Measurements from ENCODE around the gene MALRD1.

Gene MALRD1

DNA sequence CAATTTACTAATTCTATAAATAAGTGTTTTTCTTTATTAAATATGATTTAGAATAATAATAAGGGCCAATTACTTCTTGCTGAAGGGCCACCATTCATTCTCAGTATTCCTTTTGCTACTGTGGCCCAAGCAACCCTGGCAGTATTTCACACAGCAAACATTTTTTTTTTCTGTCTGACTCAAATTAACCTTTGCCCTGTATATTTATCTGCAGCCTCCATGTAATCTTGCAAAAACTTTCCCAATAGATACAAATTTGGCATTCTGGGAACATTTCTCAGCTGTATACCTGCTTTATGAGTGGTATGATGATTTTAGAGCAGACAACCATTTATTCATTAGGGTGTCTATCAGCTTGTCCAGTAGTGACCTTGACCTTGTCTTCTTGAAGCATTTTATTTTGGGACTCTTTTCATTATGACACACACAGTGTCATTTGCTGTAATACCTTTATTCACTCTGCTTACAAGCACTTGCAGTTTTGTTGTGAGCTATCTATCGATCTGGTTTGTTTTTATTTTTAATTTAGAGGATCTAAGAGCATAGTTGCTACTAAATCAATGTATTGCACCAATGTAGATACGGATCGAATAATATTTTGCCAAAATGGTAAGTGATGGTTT is 607.9 kb downstream of the MALRD1 start:
- no peak for DNase-seq

DNA sequence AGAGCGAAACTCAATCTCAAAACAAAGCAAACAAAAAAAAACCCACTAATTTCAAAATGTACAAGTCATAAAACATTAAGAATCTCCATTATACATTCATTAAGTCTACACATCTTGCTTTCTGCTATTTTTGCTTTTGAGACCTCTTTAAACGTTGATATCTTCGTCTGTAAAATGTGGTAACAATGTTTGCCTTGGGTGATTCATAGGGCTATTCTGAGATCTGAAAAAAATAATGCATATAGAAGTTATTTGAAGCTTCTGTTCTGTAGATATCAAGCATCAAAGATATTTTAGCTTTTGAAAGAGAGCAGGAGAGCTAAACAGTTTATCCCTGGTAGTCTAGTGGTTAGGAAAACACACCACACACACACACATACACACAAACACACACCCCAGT is 609.5 kb downstream of the MALRD1 start:
- DNase-seq, result no peak

DNA sequence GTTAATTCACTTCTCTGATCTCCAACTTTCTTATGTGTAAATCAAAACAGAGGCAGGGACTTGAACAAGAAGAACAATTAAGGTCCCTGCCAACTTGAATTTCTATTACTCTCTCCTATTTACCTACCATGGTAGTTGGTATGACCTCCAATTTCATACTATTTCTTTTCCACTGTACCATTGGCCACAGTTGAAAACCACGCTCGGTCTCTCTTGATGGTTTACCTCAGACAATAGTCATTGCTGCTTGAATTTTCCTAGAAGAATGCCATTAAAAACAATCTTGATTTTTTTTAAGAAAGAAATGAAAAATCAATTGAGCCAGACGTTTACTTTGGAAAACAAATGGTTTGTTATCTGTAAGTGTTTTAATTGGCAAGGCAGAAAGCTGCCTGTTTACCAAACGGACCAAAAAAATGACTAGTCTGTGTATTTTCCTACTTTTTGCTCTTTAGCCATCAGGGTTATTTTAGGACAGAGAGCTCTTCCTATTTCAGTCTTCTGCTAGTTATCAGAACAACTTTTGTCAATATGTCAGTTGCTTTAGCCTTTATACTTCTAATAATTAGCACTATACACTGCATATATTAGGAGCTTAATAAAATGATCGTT is 610.1 kb downstream of the MALRD1 start:
- DNase-seq, result no peak

DNA sequence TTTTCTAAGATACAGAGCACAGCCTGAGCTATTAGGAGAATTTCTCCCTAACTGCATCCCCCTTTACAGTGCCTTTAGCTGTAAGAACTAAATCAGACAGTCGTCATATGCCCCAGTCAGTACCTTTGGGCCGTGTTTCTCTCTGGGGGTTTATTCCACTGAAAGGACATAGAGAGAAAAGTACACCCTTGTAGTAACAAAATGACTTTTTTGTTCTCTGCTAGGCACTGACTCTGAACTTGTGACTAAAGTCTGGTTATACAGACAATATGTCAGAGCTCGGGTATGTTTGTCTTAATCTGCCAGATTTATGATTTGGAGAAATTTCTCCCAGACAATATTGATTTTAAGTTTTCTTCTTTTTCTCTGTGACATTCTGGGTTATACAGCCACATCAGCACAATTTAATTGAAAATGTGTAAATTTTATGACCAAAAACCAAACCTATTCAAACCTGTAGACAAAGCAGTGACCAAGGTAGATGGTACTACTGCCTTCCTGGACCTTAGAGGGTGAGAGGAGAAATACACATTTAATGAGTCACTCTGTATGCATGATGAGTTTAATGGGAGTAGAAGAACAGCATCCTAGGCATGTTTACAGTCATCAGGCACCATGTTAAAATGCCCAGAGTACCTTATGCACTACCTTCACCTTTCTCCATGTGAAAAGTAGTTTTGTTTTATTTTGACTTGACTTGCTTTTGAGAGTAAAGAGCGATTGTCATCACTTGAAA is 611.5 kb downstream of the MALRD1 start:
- no peak for DNase-seq

DNA sequence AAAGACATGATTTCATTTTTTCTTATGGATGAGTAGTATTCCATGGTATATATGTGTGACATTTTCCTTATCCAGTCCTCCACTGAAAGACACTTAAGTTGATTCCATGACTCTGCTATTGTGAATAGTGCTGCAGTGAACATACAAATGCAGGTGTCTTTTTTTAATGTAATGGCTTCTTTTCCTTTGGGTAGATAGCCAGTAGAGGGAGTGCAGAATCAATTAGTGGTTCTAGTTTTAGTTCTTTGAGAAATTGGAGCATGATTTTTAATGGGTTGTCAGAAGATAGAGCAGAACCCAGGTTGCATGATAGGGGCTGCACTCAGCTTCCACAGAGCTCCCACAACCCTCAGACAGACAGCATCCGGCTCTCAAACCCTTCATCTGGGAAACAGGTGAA is 614.7 kb downstream of the MALRD1 start:
- no peak for DNase-seq

DNA sequence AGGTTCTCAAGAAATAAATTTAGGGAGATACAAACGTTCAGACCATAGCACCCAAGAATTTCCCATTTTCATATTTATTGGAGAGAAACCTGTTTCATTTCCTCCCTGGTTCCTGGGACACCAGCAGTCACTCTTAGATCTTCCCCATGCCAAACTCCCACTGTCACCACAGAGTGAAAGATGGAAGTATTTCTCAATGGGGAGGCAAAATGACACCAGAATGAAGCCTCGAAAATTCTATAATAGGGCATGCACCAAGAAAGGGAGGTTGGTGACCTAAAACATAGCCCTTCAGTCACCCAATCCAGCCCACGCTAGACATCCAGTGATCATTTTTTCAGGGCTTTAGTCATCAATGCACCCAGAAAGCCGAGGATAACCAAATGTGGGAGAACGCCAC is 619.5 kb downstream of the MALRD1 start:
- DNase-seq, result no peak

DNA sequence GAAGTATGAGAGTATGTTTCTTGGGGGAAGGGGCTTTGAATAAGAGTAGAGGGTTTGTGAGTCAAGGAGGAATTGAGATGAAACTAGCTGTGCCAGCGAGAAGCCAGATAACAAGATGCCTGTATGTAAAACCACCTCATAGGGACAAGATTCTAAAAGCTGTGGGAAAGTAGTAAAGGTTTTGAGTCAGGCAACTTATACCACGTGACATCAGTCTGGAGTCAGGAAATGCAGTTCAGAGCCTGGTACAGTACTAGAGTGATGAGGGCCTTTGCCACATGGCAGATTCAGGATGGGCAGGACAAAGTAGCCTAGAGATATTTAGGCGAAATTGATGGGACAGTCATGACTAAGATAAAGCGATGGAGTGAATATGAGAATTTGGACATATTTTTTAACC is 627.5 kb downstream of the MALRD1 start:
- DNase-seq, result no peak

DNA sequence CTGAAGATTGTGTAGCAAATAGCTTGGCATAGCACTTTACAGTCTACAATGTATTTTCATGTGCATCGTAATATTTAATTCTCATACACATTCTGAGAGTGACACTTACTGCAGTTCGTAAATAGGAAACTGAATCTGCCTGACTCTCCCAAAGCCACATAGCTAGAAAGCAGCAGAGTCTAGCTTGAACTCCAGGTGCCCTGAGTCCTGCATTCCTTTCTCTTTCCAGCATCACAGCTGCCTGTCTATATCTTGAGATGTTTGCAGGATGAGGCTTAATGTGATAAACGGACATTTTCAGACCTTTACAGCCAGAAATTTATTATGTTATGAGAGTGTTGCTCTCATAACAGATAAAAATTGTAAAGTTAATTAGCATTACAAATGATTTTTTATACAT is 634.8 kb downstream of the MALRD1 start:
- DNase-seq, result no peak

DNA sequence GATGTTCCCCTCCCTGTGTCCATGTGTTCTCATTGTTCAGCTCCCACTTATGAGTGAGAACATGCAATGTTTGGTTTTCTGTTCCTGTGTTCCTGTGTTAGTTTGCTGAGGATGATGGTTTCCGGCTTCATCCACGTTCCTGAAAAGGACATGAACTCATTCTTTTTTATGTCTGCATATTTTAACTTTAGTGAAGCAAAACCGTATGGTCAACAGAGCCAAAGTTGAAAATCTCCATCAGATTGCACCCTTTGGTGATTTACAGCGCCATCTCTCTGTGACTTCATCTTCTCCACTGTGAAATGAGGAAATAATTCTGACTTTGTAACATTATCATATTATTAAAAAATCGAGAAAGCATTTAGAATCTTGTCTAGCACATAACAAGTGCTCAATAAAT is 635.4 kb downstream of the MALRD1 start:
- DNase-seq, result no peak

DNA sequence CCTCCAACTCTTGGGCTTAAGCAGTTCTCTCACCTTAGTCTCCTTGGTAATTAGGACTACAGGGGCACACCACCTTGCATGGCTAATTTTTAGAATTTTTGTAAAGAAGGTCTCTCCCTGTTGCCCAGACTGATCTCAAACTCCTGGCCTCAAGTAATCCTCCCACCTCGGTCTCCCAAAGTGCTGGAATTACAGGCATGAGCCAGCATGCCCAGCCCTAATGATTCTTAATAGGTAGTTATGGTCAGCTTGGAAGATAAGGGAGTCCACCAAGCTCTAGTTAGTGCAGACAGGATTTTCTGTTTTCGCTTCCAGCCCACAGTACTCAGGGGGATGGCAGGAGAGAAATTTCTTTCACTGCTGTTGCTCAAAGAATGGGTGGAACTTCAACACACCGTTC is 639.7 kb downstream of the MALRD1 start:
- no peak for DNase-seq

DNA sequence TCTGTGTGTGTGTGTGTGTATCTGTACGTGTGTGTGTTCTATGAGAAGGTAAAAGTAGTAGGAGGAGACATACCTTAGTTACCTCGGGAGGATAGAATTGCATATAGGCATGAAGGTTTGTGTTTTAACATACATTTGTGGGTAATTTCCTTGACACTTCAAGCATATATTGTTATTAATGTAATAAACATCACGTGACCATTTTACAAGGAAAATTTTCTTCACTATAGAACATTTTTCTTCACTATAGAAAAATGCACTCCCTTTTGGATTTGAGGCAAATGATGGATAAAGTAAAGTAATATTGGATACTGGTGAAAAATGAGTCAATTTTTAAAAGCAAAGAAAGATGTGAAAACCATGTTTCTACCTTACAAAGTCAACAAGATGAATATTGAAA is 640.6 kb downstream of the MALRD1 start:
- DNase-seq, result no peak

DNA sequence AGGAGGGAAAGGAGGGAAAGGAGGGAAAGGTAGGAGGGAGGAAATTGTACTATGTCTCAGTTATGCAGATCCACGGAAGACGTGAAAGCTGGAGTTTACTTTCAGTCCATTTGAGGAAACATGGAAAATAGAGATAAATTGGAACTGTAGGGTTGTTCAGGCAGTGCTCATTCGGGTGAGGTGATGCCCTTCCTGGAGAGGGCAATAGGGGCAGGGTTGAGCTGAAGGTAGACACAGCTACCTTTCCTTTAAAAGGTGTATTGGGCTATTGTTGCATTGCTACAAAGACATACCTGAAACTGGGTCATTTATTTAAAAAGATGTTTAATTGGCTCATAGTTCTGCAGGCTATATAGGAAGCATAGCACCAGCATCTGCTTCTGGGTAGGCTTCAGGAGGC is 650.7 kb downstream of the MALRD1 start:
- DNase-seq, result no peak

DNA sequence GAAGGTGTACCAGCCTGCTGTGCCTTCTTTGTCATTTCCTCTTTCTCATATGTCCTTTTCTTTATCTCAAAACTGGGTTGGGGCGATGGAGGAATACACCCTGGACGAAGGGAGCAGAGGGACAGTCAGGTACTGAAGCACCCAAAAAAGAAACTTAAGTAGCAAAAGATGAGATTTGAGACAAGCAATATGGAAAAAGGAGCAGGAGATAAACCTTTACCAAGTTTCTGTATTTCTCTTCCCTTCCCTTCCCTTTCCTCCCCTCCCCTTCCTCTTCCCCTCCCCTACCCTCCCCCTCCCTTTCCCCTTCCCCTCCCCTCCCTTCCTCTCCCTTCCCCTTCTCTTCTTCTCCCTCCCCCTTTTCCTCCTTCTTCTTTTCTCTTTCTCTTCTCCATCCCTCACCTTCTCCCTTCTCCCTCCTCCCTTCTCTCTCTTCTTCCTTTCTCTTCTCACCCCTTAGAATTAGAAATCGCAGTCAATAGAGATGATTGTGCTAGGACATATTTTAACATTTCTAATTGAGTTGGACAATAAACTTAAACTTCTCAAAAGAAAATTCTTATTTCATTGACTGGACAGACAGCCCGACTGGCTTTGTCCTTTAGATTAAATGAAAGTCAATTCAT is 652.9 kb downstream of the MALRD1 start:
- DNase-seq, result no peak

DNA sequence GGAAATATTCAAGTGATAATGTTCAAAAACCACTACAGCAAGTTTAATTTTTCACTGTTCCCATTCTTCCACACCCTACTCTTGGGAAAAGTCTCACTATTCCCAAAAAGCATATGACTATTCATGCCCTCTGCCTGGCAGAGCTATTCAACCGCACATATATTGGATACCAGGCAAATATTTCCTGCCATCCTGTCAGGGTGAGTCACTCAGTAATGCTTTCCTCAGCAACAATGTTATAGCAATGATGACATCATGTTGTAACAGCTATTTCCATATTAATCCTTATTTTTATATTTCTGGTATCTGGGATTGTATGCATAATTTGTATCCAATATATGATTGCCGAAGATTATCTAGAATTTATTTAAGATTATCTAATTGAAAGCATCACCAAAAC is 653.6 kb downstream of the MALRD1 start:
- no peak for DNase-seq

DNA sequence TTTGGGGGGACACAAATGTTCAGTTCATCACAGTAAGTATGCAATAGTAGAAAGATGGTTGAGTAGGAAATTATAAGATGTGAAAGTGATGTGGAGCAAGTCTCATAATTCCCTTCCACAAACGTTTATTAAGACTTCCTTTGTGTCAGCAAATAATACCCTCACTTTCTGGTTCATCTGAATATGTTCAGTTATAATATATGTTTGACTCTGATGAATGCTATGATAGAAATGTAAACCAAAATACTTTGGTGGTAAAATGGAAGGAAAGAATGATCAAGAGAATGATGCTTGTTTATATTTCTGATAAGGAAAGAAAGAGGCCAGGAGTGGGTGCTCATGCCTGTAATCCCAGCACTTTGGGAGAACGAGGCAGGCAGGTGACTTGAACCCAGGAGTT is 655.9 kb downstream of the MALRD1 start:
- DNase-seq, result no peak

DNA sequence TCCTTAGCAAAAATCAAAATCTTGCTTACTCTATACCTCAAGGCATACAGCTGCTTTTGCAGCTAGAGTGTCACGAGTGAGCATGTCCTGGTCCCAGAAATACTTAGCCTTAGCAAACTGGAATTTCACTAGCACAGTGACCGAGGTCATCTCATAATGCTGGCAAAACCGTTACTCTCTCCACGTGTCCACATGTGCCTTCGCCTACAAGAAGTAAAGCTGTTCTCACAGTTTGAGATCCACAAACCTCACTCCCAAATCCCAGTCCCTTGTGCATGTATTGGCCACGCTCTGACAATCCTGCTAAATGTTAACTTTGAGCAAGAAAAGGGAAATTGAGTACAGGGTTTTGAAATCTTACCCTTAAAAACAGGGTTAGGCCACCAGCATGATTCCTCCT is 656.6 kb downstream of the MALRD1 start:
- no peak for DNase-seq

DNA sequence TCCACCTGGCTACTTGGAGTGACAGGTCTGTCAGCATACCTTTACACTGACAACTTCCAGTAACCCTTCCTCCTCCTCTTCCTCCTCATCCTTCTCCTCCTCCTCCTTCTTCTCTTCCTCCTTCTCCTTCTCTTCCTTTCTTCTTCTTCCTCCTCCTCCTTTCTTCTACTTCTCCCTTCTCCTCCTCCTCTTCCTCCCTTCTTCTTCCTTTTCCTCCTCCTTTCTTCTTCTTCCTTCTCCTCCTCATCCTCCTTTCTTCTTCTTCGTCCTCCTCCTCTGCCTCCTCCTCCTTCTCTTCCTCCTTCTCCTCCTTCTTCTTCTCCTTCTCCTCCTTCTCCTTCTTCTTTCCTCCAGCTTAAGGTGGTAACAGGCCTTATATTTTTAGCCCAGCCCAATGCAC is 658.3 kb downstream of the MALRD1 start:
- no peak for DNase-seq

DNA sequence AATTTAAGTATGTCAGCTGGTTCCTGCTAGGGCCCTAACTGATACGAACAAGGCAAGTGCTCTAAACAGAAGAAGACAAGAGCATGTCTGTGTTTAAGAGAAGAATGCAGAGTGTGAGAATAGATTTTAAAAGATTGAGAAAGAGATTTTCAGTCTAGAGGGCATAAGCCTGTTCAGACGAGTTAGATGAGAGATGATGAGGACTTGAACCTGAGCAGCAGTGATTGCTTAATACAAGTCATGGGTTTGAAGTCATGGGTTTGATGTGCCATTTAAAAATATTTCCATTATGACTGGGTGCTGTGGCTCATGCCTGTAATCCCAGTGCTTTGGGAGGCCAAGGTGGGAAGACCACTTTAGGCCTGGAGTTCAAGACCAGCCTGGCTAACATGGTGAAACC is 658.8 kb downstream of the MALRD1 start:
- DNase-seq, result no peak

DNA sequence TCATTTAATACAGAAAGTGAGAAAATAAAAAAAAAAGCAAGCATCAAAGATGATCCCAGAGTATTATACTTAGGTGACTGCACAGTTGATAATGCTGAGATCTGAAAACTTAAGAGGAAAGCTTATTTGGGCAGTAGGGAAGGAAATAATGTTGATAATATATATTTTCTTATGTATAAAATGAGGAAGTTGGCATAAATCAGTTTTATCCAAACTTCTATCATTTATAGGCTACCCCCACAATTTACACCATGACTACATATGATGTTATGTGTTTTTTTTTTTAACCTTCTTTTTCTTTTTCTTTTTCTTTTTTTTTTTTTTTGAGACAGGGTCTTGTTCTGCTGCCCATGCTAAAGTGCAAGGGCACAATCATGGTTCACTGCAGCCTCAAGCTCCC is 659.4 kb downstream of the MALRD1 start:
- no peak for DNase-seq

DNA sequence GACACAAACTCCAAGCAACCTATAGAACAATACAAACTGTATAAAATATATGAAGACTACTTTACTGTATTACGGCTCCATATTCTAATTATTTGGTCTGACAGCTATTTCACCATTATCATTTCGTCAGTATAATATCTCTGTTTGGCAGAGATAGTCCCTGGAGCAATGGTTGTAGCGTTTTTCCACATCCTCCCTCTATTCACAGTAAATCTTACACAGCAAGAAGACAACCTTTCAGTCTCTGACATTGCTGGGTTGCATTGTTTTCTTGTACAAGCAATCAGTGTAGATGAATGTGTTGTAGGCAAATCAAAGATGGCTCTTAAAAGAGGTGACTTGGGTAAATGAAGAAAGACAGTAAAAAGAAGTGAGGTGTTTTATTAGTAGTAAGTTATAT is 662.0 kb downstream of the MALRD1 start:
- no peak for DNase-seq

DNA sequence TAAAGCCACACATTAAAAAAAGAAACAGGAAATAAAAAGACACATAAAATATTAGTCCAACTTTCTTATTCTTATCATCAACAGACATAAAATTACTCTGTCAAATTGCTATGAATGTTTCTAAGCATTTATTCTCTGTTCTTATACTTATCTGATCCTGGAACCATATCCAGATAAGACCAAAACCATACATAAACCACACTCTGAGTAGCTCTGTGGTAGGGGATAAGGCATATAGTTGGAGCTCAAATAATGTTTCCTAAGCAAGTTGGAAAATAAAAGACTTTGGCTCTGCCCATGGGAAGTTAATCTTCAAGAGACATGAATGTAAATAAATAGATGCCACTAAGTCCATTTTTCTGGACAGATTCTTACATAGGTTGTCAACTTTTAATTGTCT is 664.6 kb downstream of the MALRD1 start:
- DNase-seq, result no peak

DNA sequence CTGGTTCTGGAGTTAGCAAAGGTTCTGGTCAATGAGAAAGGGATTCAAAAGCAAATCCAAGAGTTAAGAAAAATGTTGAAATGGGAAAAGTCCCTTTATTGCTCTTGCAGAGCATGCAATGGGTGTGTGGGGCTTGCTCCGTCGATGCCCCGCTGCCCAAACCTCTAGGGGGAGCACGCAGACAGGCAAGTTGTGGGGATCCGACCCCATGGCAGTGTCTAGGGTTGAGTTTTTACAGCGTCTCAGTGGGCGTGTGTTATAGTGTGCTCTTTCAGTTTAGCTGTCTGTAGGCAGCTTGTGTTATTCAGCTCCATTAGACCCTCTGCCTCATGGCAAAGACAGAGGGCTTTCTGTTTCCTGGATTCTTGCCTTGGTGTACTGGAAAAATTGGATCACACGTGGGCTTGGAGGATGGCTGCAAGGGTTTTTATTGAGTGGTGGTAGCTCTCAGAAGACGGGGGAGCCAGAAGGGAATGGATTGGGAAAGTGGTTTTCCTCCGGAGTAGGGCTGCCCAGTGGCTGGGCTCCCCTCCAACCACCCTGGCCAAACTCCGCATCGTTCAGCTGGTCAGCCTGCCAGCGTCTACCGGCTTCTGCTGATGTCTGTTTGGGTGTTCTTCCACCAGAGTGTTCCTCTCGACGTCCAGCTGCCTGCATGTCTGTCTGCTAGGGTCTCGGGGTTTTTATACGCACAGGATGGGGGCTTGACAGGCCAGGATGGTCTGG is 665.4 kb downstream of the MALRD1 start:
- DNase-seq, result no peak

DNA sequence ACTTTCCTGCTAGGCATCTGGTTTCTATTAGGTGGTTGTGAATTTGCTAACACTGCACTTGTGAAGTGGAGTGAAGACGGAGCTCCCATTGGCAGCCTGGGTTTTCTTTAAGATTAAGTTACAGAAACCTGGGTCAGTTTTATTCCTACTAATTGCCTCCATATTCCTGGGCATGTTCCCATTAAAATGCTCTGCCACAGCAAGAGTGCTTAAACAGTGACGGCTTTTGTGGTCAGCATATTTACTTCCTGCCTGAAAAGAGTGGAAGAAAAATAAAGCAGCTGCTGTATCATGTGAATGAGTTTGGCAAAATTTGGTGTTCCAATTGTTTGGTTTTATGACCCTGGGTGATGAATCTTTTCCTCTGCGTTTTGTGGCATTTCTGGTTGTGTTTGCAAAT is 670.7 kb downstream of the MALRD1 start:
- DNase-seq, result no peak

Data from effector CD4-positive, alpha-beta T cell (primary cell).